ENCODE results near the gene HOXA9.

HOXA9 gene

DNA sequence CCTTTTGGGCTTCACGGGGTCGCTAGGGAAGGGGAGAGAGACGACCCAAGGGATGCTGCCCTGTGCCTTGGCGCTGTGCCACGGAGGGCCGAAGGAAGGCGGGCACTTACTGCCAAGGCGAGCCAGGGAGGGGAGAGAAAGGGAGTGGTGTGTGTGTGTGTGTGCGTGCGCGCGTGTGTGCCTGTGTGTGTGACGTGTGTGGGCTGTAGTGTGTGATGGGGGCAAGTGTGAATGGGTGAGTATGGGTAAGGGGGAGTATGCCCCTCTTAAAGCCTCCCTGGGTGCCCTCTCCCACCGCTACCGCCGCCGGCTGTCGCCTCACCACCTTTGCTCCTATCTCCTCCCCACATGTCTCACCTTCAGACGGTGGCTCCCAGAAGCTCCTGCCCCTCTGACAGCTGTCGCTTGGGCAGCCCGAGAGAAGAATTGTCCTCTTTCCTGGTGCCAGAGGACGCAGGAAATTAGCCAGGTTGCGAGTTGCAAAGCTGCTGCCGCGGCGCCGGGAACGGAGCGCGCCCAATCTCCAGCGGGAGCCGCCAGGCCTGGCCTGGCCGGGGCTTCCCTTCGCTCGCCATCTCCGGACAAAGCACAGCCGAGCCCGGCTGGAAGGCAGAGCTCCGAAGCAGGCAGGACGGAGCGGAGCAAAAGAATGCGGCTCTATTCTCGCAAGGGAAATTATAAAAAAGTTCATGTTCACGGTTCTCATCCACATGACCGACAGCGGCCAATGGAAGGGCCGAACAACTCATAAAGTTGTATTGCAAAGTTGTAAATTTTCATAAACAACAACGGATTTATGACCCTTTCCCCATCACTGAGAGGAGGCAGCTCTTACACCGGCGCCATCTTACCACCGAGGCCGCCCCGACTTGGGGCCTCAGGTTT lies 13.2 kb downstream of the HOXA9 start, which contains the start of gene HOXA3:
Gene HOXA3 (minus strand): TSS at position 653 of the 885 bp plus-strand sequence. CDS start 41,943 bp downstream, outside the sequence.
- DNase-seq, result no peak

DNA sequence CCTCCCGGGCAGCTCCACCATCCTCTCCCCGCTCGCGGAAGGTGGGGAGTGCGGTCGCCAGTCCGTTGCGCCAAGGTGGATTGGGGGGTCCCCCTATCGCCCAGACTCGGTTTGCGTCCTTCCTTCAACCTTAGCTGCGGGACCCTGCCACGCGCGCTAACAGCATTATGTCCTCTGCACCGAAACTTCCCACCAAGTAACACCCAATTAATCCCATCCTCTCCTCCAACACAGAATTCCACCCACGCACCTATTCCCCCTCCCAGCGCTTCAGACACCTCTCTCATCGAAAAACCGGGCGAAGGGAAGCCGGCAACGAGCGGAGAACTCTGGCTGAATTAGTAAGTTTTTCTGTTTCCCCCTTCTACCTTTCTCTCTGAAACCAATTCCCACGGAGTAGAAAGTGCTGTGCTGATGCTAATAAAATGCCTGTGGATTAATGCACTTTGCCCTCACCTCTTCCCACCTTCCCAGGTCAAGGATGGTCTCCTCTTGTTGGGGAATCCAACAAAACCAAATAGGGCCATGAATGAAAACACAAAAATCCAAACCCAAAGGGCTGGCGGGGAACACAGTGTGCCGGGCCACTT lies 13.9 kb downstream of the HOXA9 start:
- no peak for DNase-seq

DNA sequence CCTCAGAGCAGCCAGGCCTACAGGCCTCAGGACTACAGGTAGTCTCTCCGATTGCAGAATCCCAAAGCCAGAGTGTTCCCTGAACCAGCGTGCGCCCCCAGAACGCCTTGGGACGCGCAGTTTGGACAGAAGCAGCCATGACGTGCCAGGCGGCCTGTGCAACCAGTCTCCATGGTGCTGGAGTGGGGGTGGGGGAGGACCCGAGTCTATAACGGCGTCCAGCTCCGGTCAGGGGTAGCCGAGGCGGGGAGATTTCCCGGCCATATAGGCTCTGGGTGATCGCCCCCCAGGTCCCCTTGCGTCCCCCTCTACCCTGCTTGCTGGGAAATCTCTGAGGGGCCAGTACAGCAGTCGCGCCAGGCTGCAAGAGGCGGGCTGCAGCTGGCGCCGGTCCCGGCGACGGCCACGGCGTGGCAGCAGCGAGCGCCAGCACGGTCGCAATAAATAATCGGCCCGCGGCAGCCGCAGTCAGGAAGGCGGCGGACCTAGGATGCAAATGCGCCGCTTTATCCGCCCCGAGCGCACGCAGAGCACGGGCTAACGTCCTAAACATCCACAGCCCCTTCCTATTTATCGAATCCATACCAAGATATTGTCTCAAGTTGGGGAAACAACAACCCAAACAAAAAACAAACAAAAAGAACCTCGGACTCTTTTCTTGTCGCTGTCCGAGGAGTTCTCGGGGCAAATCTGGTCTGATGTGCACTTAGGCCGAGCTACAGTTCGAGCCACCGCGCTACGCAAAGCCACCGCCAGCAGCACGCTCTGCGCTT lies 14.6 kb downstream of the HOXA9 start:
- DNase-seq, result peak; percentile 49

DNA sequence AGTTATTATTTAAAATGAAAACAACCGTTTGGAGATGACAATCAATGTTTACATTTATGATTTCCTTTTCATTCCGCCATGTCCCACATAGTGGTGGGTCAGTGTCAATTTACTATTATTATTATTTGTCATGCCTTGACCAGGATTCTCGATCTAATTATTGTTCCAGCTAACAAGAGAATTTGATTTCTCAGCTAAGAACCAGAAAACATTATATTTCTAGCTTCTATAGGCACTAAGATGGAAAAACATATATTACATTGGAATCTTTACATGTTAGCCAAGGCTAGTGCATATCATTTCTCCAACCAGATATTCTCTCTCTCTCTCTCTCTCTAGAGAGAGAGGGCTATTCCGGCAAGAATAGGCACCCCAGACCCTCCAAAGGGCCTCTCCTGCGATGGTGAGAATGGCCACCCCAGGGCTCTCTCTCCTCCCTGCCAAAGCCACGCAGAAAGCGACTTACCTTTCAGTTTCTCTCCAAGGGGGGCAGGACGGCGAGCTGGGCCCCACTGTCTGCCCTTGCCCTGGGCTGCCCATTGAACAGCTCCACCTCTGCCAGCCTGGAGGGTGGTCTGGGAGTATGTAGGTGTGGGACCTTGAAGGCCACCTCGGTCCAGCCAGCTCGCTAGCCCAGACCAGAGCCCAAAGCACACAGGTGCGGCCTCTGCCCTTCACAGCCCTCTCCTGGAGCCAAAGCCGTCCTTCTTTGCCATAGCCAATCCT lies 15.3 kb downstream of the HOXA9 start:
- no peak for DNase-seq

DNA sequence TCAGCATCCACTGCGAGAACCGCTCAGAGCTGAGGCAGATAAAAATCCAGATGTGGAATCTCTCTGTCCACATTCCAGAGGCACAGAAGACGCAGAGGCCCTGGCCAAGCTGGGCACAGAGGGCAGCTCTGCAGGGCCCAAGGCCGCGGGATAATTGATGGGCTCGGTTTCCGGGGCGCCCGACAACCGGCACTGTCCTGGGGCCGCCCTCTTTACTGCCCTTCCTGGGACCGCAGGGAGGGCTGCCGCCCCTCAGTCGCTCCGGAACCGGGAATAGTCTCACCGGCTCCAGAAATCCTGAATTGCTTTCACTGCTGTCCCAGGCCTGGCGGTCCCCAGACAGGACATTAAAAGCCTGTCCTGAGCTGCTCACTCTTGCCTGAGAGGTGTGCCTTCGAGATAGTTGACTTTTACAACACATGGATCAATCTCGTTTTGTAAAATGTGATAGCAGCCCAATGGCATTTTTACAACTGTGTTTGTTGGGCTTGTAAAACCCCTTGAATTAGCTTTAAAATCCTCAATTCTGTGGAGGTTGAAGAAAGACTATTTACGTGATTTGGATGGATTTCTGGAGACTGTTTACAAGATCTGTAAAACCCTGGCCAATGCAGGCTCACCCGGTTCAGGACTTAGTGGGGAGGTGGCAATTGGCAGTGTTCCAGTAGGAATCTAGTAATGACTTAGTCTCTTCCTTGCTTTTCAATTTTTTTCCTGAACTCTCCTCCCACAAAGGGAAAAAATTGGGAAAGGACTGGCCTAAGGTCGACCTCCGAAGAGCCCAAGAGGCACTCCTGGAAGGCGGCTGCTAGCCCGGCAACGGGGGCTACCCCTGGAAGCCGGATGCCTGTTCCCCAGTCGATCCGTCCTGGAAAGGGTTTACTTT lies 16.3 kb downstream of the HOXA9 start:
- DNase-seq, result no peak

DNA sequence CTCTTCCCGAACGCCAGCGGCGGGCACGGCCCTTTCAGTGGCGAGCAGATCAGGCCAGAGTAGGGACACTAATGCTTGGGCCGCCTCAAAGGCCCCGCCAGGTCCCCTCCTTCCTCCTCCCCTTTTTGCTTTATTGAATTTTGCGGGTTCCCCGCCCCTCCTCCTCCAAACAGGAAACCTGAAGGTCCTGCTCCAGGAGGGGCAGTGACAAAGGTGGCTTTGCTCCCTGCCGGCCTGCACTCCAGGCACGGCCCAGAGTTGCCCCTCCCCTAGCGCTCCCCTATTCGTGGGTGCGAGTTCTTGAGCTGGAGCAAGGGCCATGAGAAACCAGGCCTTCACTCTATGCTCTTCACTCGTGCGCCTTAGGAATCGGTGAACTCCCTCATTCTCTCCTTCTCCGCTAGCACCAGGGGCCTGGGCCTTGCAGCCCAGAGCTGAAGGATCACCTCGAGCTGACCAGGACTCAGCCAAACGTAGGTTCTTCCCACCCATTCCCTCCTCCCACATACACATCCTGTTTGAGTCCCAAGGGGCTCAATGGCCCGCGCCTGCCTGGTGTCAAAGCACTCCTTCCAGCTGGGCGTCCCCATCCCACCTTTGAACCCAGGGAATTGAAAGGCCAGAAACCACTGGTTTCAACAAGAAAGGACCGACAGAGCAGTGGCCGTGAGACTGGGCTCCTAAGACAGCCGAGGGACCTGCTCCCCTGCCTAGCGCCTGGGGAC lies 17.1 kb downstream of the HOXA9 start:
- DNase-seq, result no peak

DNA sequence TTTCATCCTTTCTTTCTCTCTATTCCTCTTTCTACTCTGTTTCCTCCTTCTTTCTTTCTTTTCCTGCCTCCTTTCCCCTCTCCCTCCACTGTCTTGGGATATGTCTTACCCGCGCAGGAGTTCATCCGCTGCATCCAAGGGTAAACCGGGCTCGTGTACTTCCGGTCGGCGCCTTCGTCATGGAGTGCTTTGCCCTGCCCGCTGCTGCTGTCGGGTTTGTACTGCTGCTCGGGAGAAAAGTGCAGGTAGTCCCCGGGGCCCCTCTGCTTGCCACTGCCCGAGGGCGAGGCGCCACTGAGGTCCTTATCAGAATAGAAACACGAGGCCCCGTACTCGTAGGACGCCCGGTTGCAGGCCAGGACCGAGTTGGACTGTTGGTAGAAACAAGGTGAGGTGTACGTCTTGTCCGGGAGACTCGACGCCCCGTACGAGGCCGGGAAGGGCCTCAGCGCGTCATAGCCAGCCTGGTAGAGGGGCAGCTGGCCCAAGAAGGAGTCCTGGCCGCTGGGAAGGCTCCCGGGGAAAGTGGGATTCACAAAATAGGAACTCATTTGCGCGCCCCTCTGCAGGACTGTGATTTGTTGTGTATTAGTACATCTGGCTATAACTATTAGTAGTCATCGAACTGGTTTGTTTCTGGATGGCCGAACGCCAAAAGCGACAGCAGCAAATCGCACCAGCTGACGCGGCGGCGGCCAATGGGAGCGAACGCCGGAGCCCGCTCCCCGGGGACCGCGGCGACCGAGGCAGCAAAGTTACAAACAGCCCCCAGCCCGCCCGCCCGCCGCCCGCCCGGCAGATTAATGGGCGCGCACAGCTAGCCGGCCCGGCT lies 17.9 kb downstream of the HOXA9 start, which contains the start of gene HOXA6:
Gene HOXA6 (minus strand): TSS at position 576 of the 832 bp plus-strand sequence. CDS start 25 bp downstream, at position 551.
- no peak for DNase-seq

DNA sequence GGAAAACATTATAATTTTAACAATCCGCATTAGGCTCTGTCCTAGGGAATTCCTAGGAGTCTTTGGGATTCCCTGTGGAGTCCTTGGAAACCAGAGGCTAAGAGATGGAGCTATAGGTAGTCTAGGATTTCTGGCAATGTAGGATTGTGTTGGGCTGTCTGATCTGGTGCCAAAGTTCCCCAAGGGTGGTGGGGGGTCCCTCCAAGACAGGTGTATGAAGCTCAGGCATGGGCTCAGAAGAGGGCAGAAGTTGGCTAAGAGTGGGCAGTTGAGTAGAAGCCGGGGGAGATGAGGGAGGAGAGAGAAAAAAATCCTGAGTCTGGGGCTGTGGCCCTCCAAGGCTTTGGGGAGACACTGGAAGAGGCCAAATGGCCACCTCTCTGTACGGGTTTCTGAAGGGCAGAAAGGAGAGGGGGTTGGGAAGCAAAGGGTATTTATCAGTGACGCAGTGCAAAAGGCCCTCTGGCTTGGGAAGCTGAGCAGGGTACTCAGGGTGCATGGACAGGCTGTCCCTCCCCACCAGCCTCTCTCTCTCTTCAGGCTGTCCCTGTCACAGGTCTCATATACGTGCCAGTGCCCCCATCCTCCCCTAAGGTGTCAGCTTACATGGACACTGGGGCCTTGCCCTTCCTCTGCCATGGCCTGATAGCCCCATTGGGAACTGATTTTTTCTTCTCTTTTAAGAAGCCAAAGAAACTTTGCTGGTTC lies 18.7 kb downstream of the HOXA9 start:
- DNase-seq, result no peak

DNA sequence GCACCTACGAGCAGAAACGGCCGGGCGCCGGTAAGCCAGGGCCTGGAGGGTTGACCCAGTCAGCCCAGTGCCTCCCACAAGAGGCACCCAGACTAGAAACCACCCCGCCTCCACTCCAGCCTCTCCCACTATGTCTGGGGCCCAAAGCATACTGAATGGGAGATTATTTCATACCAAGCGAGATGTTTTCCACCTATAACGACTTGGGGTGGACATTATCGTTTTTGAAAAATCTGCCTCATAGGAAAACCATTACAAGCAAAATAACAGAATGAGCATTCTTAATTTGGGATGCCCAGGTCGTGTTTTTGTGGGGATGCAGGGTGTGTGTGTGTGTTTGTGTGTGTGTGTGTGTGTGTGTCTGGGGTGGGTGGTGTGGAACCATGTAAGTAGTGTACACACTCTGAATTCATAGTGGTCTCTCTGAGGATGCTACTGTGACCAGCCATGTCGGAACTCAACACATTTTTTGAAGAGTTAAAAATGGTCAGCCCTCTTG lies 19.4 kb downstream of the HOXA9 start:
- DNase-seq, result no peak

DNA sequence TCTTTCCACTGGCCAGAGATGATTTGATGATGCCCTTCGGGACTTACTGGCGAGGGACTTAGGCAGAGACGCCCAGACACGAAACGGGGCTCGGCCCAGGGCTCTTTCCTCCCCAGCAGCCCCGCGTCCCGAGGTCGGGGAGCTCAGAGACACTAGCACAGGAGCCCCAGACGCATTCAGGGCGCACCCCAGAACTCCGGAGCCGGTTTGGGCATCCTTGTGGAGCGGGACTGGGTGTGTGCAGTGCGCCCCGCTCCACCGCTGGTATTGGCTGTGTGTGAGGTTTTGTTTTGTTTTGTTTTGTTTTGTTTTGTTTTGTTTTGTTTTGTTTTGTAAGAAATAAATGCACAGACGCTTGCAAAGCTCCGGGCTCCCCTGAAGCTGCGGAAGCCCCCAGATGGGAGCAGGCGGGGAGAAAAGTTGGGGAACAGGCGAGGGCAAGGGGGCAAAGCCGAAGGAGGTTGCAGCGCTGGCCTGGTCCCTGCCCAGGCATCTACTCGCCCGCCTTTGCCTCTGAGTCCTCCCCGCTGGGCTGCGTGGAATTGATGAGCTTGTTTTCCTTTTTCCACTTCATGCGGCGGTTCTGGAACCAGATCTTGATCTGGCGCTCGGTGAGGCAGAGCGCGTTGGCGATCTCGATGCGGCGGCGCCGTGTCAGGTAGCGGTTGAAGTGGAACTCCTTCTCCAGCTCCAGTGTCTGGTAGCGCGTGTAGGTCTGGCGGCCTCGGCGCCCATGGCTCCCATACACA lies 20.0 kb downstream of the HOXA9 start:
- no peak for DNase-seq

DNA sequence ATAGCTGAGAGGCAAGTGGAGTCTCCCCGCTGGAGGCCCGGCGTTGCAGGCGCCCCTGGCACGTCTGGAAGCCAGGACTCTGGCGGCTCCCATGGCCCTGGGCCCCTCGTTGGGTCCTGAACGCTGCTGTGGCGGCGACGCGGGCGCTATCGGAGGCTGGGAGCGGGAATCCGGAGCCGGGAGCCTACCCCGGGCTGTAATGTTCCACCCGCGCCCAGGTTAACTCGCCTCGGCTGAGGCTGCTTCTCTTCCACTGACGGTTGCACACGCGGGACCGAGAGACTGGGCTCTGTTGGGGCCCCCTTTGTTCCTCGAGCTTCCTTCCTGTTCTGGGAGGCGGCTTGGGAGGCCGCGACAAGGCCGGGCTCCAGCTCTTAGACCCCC lies 20.6 kb downstream of the HOXA9 start:
- no peak for DNase-seq

DNA sequence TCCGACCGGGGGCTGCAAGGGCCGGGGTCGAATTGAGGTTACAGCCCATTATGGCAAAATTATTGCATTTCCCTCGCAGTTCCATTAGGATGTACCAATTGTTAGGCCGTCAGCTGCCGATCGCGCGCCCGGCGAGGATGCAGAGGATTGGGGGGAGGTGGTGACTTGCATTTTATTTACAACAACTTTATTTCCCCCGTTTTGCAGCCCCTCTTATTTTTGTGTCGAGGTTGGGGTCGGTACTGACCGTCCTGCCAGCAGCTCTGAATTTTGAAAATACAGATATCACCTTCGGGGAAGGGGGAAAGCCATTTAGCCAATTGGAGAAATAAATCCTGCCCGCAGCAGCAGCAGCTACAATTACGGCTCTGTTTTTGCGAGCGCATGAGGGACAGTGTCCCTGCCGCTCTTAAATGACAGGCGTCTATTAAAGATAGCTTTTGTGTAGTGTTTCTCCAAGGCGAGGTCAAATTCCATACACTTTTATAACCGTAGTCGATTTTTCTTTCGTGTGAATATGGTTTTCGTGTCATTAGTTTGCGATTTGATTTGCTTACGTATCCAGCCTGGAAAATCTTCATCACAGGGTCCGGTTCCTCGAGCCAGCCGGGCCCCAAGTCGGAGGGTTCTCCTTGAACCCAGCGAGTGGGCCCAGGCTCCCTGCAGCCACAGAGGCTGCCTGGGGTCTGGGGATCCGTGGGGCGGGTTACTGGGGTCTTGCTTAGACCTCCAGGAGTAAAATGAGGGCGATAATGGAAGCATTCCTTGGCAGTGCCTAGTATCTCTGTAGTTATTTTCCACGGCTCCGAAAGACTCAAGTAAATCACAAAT lies 21.2 kb downstream of the HOXA9 start:
- DNase-seq, result no peak

DNA sequence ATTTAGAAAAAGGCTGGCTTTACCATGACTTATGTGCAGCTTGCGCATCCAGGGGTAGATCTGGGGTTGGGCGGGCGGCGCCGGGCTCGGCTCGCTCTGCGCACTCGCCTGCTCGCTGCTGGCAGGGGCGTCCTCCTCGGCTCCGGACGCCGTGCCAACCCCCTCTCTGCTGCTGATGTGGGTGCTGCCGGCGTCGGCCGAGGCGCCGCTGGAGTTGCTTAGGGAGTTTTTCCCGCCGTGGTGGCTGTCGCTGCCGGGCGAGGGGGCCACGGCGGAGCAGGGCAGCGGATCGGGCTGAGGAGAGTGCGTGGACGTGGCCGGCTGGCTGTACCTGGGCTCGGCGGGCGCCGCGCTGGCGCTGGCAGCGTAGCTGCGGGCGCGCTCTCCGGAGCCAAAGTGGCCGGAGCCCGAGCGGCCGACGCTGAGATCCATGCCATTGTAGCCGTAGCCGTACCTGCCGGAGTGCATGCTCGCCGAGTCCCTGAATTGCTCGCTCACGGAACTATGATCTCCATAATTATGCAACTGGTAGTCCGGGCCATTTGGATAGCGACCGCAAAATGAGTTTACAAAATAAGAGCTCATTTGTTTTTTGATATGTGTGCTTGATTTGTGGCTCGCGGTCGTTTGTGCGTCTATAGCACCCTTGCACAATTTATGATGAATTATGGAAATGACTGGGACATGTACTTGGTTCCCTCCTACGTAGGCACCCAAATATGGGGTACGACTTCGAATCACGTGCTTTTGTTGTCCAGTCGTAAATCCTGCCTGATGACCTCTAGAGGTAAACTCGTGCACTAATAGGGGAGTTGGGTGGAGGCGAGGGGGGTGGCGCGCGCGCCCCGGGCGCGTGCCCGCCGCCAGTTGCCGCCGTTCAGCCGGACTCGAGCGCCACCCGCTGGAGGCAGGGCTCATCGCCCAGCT lies 22.1 kb downstream of the HOXA9 start, which contains the start of gene HOXA5:
Gene HOXA5 (minus strand): TSS at position 659 of the 927 bp plus-strand sequence. CDS start 74 bp downstream, at position 585.
- DNase-seq, result no peak

DNA sequence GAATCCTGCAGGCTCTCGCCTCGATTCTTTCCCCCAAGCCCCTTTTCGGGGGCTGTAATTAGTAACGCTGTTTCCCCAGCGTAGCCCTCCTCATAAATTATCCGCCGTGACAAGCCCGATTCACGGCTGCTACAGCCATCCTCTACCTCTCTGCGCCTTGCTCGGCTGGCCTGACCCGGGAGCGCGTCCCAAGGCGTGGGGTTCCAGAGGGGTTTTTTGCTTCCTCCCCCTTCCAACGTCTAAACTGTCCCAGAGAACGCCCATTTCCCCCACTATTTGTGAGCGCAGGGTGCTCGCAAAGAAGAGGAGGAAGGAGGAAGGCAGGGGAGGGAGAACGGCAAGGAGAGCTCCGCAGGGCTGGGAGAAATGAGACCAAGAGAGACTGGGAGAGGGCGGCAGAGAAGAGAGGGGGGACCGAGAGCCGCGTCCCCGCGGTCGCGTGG lies 22.7 kb downstream of the HOXA9 start:
- no peak for DNase-seq

DNA sequence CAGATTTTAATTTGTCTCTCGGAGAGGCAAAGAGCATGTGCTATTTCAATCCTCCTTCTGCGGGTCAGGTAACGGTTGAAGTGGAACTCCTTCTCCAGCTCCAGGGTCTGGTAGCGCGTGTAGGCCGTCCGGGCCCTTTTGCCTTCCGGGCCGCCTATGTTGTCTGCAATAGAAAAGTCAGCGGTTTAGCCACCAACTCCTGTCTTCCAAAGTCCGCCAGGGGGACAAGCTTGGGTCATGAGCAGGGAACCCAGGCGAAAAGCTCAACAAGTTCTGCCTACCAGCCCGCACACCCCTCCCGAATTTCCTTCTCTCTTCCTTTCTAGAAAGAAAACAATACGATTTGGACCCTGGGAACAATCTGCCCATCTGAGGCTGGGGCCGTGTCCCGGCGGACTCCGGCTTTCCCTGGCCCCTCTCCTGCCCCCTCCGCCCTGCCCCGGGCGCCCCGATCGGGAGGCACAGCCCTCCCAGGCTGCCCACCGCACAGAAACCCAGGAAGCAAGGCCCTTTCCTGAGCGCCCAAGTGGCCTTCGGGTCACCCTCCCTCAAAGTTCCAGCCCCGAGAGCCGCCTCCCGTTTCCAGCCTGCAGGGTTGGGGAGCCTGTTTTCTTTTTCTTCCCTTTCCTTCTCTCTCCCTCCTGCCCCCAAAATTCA lies 23.3 kb downstream of the HOXA9 start:
- DNase-seq, result no peak

Data from activated CD4-positive, alpha-beta T cell treated with anti-CD3 and anti-CD28 coated beads for 1 hour (primary cell).